Measurements from ENCODE around the gene SEC24A.

The SEC24A gene

DNA sequence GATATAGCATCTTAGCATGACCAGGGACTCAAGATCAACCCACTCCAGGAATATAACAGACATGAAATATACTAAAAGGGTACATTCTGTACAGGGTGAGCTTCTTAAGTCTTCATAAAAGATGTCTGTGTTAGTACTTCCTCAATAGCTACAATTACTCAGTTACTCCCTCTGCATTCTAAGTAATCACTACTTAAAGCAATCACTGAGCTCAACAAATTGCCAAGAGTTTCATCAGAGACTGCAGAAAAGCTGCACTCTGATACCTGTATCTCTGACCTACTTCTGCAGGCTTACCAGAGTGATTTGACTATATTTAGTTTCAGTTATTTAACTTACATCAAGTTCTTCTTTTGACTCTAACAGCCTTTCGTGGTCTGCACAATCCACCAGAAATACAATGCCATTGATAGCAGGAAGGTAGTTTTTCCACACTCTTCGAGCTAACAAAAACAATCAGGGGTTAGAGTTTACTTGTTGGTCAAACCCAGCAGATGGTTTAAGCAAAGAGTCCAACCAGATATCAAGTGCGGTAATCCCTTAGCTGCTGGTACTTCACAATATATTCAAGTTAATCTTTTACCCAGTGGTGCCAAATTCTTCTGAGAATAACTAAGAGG lies 39.2 kb upstream of the SEC24A start:
- H3K27ac ChIP-seq, result no peak overlapping the region
- TF ChIP-seq, protein P1, sequence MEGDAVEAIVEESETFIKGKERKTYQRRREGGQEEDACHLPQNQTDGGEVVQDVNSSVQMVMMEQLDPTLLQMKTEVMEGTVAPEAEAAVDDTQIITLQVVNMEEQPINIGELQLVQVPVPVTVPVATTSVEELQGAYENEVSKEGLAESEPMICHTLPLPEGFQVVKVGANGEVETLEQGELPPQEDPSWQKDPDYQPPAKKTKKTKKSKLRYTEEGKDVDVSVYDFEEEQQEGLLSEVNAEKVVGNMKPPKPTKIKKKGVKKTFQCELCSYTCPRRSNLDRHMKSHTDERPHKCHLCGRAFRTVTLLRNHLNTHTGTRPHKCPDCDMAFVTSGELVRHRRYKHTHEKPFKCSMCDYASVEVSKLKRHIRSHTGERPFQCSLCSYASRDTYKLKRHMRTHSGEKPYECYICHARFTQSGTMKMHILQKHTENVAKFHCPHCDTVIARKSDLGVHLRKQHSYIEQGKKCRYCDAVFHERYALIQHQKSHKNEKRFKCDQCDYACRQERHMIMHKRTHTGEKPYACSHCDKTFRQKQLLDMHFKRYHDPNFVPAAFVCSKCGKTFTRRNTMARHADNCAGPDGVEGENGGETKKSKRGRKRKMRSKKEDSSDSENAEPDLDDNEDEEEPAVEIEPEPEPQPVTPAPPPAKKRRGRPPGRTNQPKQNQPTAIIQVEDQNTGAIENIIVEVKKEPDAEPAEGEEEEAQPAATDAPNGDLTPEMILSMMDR (IDR thresholded peaks at IDR 0.05), result no peak
- TF ChIP-seq ZFX (IDR thresholded peaks at IDR 0.05; ENCODE audit: borderline replicate concordance), result no peak

DNA sequence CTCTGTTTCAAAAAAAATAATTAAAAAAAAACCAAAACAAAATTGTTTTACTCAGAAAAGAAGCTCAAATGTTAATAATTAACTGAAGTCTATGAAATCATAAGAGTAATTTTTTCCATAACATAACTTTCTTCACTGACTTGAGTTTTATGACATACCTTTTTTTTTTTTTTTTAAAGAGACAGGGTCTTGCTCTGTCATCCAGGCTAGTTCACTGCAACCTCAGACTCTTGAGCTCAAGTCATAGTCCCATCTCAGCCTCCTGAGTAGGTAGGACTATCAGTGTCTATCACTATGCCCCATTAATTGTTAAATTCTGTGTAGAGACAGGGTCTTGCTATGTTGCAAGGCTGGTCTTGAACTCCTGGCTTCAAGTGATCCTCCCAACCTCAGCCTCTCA lies 37.9 kb upstream of the SEC24A start:
- TF ChIP-seq, protein P1 (IDR thresholded peaks at IDR 0.05), result no peak
- TF ChIP-seq ZFX (IDR thresholded peaks at IDR 0.05; ENCODE audit: borderline replicate concordance), result no peak
- H3K27ac ChIP-seq, result no peak overlapping the region

DNA sequence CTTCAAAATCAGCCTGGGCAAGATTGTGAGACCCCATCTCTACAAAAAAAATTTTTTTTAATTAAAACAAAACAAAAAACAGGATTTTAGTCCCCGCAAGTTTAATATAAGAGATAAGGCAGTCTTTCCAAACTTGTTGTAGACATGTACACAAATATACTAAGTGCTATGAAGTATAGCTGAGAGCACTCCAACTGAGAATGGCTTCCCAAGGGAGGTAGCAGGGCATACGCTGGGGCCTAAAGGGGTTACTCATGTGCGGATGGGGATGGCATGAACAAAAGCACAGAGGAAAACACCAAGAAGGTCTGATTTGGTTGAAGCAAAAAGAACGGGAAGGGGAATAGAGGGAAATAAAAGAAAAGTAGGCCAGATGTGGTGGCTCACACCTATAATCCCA lies 37.1 kb upstream of the SEC24A start:
- TF ChIP-seq ZFX (IDR thresholded peaks at IDR 0.05; ENCODE audit: borderline replicate concordance), result no peak
- TF ChIP-seq, protein P1 (IDR thresholded peaks at IDR 0.05), result no peak
- peak overlapping the region; percentile 61 for H3K27ac ChIP-seq

- H3K27ac ChIP-seq, result peak overlapping the region; percentile 61
- TF ChIP-seq, protein P1 (IDR thresholded peaks at IDR 0.05), result no peak
- TF ChIP-seq ZFX (IDR thresholded peaks at IDR 0.05; ENCODE audit: borderline replicate concordance), result no peak
Observed at GRCh38 chr5:134614450-134615085, 34.0 kb upstream of the SEC24A start.

GRCh38 chr5:134620634-134621033 lies 28.0 kb upstream of the SEC24A start:
- no peak overlapping the region for H3K27ac ChIP-seq
- no peak for TF ChIP-seq ZFX (IDR thresholded peaks at IDR 0.05; ENCODE audit: borderline replicate concordance)
- TF ChIP-seq, protein P1 (IDR thresholded peaks at IDR 0.05), result no peak

DNA sequence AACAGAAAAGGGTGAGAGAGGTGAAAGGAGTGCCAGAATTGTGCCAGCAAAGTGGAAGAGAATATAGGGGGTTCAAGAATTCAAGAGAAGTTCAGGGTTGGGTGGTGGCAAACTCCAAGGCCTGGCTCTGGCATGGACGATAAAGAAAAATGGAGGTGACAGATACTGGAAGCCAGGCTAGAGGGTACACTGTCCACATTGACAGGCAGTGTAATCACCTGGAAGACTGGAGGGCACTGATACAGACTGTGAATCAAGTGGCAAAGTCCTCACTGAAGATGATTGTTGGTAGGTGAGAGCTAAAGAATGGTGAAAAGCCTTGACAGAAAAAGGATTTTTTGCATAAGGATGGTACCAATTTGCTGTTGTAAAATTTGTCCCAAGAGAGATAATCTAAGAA lies 23.0 kb upstream of the SEC24A start:
- H3K27ac ChIP-seq, result peak overlapping the region; percentile 82

GRCh38 chr5:134626369-134627014 lies 22.1 kb upstream of the SEC24A start:
- peak overlapping the region; percentile 82 for H3K27ac ChIP-seq
- TF ChIP-seq ZFX (IDR thresholded peaks at IDR 0.05; ENCODE audit: borderline replicate concordance), result no peak
- TF ChIP-seq, protein P1 (IDR thresholded peaks at IDR 0.05), result no peak

More for the DNA sequence above, 23.0 kb upstream of the SEC24A start:
- no peak for TF ChIP-seq ZFX (IDR thresholded peaks at IDR 0.05; ENCODE audit: borderline replicate concordance)

All from 22Rv1 (cell line).